ENCODE measurements around the gene CTNS. TPM values are rescaled to one million over a fixed set of nuclear protein-coding genes. Genes with fewer than 3 reads are reported as not detected.

The CTNS gene
- total RNA-seq = 35.6 TPM

DNA sequence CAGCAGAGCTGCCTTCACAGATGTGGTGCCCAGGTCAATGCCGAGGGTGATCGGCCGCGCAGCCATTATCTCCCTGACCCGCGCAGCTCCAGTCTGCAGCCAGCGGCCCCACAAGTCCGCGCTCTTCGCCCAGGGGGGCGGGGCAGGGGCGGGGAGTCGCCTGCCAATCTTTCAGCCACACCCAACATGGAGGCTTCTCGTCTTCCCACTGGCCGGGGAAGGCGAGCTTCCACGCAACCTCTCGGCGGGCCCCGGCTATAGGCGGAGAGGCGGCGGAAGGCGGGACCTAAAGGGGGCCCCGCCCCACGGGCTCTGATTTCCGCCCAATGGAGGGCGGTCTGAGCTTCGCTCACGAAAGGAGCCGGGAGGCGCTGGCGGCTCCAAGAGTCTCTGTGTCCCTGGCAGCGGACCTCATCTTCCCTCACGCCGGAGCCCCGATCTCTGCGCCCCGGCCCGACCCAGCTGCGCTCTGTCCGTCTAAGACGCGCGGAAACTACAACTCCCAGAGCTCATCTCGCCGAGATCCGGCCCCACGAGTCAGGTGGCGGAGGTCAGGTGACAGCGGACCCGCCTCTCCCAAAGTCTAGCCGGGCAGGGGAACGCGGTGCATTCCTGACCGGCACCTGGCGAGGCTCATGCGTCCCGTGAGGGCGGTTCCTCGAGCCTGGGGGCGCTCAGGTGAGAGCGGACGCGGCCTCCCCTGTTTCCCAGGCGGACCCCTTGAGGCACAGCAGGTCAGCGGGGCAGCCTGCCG, at the start of gene CTNS, which contains the start of gene SHPK:
Gene CTNS (plus strand): TSS at position 607 of the 754 bp plus-strand sequence. CDS start 3,447 bp downstream, outside the sequence.
Gene SHPK (minus strand): TSS at position 97 of the 754 bp plus-strand sequence. CDS start 31 bp downstream, at position 66.
- Histone ChIP-seq H3K27me3 (no peaks in the 10 kb centered on the region), H3K4me1 (peaks cover 44% of the 10 kb centered on the region), H3K36me3 (peaks cover 0 to 7% of the 10 kb centered on the region in 2 donors), H3K27ac (peak within 1 kb of the TSS; percentile 96), H3K4me3 (peak within 1 kb of the TSS; percentile 78 to 99), H3K9me3 (no peaks in the 10 kb centered on the region)
- DNase-seq (ENCODE audit: extremely low spot score in 2 of 2) = peak; percentile 98 to 99
- intact Hi-C loops (cut with DNase I) = no loop called here
- TF ChIP-seq POLR2AphosphoS5 (IDR thresholded peaks at IDR 0.05; ENCODE audit: insufficient read depth in 1 of 2, low read depth in 1 of 2) = peak; percentile 89 to 93
- peak in 1 of 2 donors; percentile 62 for TF ChIP-seq POLR2A (IDR thresholded peaks at IDR 0.05)
- TF ChIP-seq, protein P1, sequence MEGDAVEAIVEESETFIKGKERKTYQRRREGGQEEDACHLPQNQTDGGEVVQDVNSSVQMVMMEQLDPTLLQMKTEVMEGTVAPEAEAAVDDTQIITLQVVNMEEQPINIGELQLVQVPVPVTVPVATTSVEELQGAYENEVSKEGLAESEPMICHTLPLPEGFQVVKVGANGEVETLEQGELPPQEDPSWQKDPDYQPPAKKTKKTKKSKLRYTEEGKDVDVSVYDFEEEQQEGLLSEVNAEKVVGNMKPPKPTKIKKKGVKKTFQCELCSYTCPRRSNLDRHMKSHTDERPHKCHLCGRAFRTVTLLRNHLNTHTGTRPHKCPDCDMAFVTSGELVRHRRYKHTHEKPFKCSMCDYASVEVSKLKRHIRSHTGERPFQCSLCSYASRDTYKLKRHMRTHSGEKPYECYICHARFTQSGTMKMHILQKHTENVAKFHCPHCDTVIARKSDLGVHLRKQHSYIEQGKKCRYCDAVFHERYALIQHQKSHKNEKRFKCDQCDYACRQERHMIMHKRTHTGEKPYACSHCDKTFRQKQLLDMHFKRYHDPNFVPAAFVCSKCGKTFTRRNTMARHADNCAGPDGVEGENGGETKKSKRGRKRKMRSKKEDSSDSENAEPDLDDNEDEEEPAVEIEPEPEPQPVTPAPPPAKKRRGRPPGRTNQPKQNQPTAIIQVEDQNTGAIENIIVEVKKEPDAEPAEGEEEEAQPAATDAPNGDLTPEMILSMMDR (IDR thresholded peaks at IDR 0.05) = no peak

GRCh38 chr17:3589784-3590183, 46.8 kb upstream of the CTNS start:
- TF ChIP-seq POLR2A (IDR thresholded peaks at IDR 0.05) (no peak), POLR2AphosphoS5 (IDR thresholded peaks at IDR 0.05; ENCODE audit: insufficient read depth in 1 of 2, low read depth in 1 of 2) (no peak)
- TF ChIP-seq, protein P1 (IDR thresholded peaks at IDR 0.05) = no peak
- Histone ChIP-seq H3K4me3 (no peak overlapping the region), H3K9me3 (no peaks in the 10 kb centered on the region), H3K4me1 (no peaks in the 10 kb centered on the region), H3K27me3 (no peaks in the 10 kb centered on the region), H3K36me3 (peaks cover 0 to 30% of the 10 kb centered on the region in 2 donors), H3K27ac (no peak overlapping the region)
- no peak for DNase-seq (ENCODE audit: extremely low spot score in 2 of 2)
- intact Hi-C loops (cut with DNase I) = no loop called here

DNA sequence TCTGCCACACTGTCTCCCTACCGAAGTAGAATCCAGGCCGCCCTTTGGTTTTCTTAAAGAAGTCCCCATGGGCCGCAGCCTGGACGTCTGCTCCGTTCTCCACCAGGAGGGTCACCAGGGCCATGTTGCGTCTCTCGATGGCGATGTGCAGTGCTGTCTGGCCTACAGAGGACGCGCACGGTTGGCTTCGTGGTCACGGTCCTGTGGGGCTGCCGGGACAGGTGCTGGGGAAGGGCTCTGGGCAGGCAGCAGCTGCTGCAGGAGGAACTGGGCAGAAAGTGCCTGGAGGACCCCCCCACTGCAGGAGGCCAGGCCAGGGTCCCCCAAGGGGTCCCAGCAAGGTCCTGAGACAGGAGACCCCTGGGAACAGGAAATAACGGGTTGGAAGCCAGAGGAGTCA, 46.3 kb upstream of the CTNS start:
- TF ChIP-seq POLR2AphosphoS5 (IDR thresholded peaks at IDR 0.05; ENCODE audit: insufficient read depth in 1 of 2, low read depth in 1 of 2) (no peak), POLR2A (IDR thresholded peaks at IDR 0.05) (no peak)
- TF ChIP-seq, protein P1 (IDR thresholded peaks at IDR 0.05) = no peak
- peaks cover 0 to 30% of the 10 kb centered on the region in 2 donors for H3K36me3 ChIP-seq
- DNase-seq (ENCODE audit: extremely low spot score in 2 of 2) = no peak
- no peaks in the 10 kb centered on the region for H3K9me3 ChIP-seq
- H3K27me3 ChIP-seq = no peaks in the 10 kb centered on the region
- H3K27ac ChIP-seq = no peak overlapping the region
- no peaks in the 10 kb centered on the region for H3K4me1 ChIP-seq
- no peak overlapping the region for H3K4me3 ChIP-seq
- intact Hi-C loops (cut with DNase I) = no loop called here

DNA sequence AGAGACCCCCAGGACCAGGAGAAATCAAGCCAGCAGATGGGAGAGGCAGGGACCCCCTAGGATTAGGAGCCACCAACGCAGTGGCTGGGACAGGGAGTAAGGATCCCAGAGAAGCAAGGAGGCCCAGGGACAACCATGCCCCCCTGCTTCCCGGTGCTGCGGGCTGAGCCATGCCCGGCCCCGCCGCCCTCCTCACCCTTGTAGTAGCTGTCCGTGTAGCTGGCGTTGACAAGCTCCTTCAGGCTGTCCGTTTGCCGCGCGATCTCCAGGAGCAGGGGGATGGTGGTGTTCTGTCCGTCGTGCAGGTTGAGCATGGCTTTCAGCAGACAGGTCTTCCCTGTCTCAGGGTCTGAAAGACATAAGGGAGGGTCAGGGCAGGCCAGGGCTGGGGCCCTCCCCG, 45.8 kb upstream of the CTNS start:
- Histone ChIP-seq H3K9me3 (no peaks in the 10 kb centered on the region), H3K27me3 (no peaks in the 10 kb centered on the region), H3K36me3 (peaks cover 0 to 27% of the 10 kb centered on the region in 2 donors), H3K4me1 (no peaks in the 10 kb centered on the region), H3K27ac (no peak overlapping the region), H3K4me3 (no peak overlapping the region)
- no peak for DNase-seq (ENCODE audit: extremely low spot score in 2 of 2)
- intact Hi-C loops (cut with DNase I) = no loop called here
- TF ChIP-seq, protein P1 (IDR thresholded peaks at IDR 0.05) = no peak
- TF ChIP-seq POLR2A (IDR thresholded peaks at IDR 0.05) (no peak), POLR2AphosphoS5 (IDR thresholded peaks at IDR 0.05; ENCODE audit: insufficient read depth in 1 of 2, low read depth in 1 of 2) (no peak)

Measured in vagina (tissue), 2 donors.